Psoas muscle (tissue), 8 donors: ENCODE measurements around the gene UNC5C. TPM values are rescaled to one million over a fixed set of nuclear protein-coding genes. Genes with fewer than 3 reads are reported as not detected.

Source experiments
- ATAC-seq, 4 donors: fragments of 200-7000 bp; cut with Tn5 transposase; one replicate each; pipeline ENCODE4 v1.9.1; 2020; ENCODE audit warnings: moderate library complexity in 3 of 4, mild to moderate bottlenecking in 2 of 4
- DNase-seq, 2 donors: peaks; one replicate each; pipeline ENCODE4 v3.0.0-alpha.2; 2020
- H3K27ac ChIP-seq: fragments of 200-600 bp; one replicate; pipeline ENCODE4 v1.8.0; 2022
- H3K27me3 ChIP-seq, 3 donors: fragments of 200-600 bp in 1 of 3; one replicate each; pipeline versions ENCODE4 v1.6.1 to v1.8.0; 2013 to 2022; ENCODE audit warnings: low read length in 2 of 3, mild to moderate bottlenecking in 2 of 3, moderate library complexity in 1 of 3; ENCODE audit not compliant: insufficient read depth in 3 of 3
- H3K36me3 ChIP-seq, 2 donors: fragments of 200-600 bp in 1 of 2; one replicate each; pipeline versions ENCODE4 v1.6.1 to v1.8.0; 2013 to 2022; ENCODE audit warnings: low read depth in 1 of 2, mild to moderate bottlenecking in 1 of 2, moderate library complexity in 1 of 2; ENCODE audit not compliant: insufficient read depth in 1 of 2
- H3K4me1 ChIP-seq: fragments of 200-600 bp; one replicate; pipeline ENCODE4 v1.8.0; 2022
- H3K4me3 ChIP-seq: fragments of 200-600 bp; one replicate; pipeline ENCODE4 v1.8.0; 2022; ENCODE audit warnings: mild to moderate bottlenecking
- H3K9me3 ChIP-seq: fragments of 200-600 bp; one replicate; pipeline ENCODE4 v1.8.0; 2022
- CTCF ChIP-seq: fragments of 200-600 bp; IDR thresholded peaks from one replicate; pipeline ENCODE4 v1.8.0; 2022; ENCODE audit warnings: antibody characterized with exemption
- WGBS, 3 donors: extraction: QIAGEN DNeasy Blood & Tissue Kit; methylation state at CpG; one replicate each; pipeline versions ENCODE4 v1.1.6 to v1.1.7; 2013; 5-methylcytosine and 5-hydroxymethylcytosine counted together
- intact Hi-C, 2 donors: fragments of 100-400 bp; cut with DNase I; formaldehyde crosslinking; loops; one replicate each; pipeline versions ENCODE4 v1.11.0 to v1.14.2; 2022
- polyA plus RNA-seq, 3 donors: library from polyadenylated mRNA; stranded (reverse); fragments of 200-250 nt; gene quantifications; one replicate each; pipeline ENCODE4 v1.2.3, GENCODE V29; 2013
- total RNA-seq, 4 donors: library from RNA; stranded (reverse); fragmentation: NEBNext Ultra II Directional in 2 of 4; extraction: Animal tissue kit (Norgen Biotek cat#: 25700) in 2 of 4; gene quantifications; one replicate each; pipeline versions ENCODE4 v1.2.1 to v1.2.4, GENCODE V29; 2021 to 2023
- donor health status: healthy with polysubstance abuse.
- donor health status: DM: no; HTN: no; CAD: no; lungs with moderate emphysema.
- donor health status: Bipolar disorder and iron deficiency.
- donor health status: healthy.
- donor health status: DM: yes; HTN: yes; CAD: no.
- donor health status: DM: no; HTN: no; CAD: no.
- donor health status: DM: no; HTN: no; CAD: no.
- donor health status: DM: yes; HTN: yes; CAD: no.

Gene UNC5C
- total and polyA plus RNA-seq, 7 donors = 0.04 to 1.1 (median 0.19) TPM

- Histone ChIP-seq H3K36me3 (no peaks in the 10 kb centered on the region), H3K4me3 (no peak overlapping the region), H3K27me3 (no peaks in the 10 kb centered on the region), H3K9me3 (no peaks in the 10 kb centered on the region), H3K27ac (no peak overlapping the region), H3K4me1 (no peaks in the 10 kb centered on the region)
- ATAC-seq (no peak), DNase-seq (no peak)
- WGBS, 3 donors = 21 to 31% (median 22%) methylated on average over 7 of the region's 7 CpGs
- intact Hi-C loops = no loop called here
- TF ChIP-seq CTCF = no peak
These were observed 185.7 kb downstream of the UNC5C start for GRCh38 chr4:95362906-95363558.

- 91 to 93% (median 92%) methylated on average over 7 of the region's 7 CpGs for WGBS, 3 donors
- intact Hi-C loops = no loop called here
These were observed 186.7 kb downstream of the UNC5C start for GRCh38 chr4:95362066-95362465.

GRCh38 chr4:95361696-95361965 is 187.1 kb downstream of the UNC5C start:
- no peak for TF ChIP-seq CTCF
- intact Hi-C loops = no loop called here
- WGBS, 3 donors = 89 to 97% (median 92%) methylated on average over 3 of the region's 3 CpGs
- DNase-seq (no peak), ATAC-seq (no peak)
- no peaks in the 10 kb centered on the region for H3K36me3 ChIP-seq
- H3K4me3 ChIP-seq = no peak overlapping the region
- H3K27me3 ChIP-seq = no peaks in the 10 kb centered on the region
- H3K4me1 ChIP-seq = no peaks in the 10 kb centered on the region
- no peak overlapping the region for H3K27ac ChIP-seq
- no peaks in the 10 kb centered on the region for H3K9me3 ChIP-seq

More at GRCh38 chr4:95362066-95362465, 186.7 kb downstream of the UNC5C start:
- ATAC-seq (no peak), DNase-seq (no peak)
- Histone ChIP-seq H3K4me1 (no peaks in the 10 kb centered on the region), H3K36me3 (no peaks in the 10 kb centered on the region), H3K4me3 (no peak overlapping the region), H3K27ac (no peak overlapping the region), H3K27me3 (no peaks in the 10 kb centered on the region), H3K9me3 (no peaks in the 10 kb centered on the region)
- no peak for TF ChIP-seq CTCF

- H3K4me1 ChIP-seq = no peaks in the 10 kb centered on the region
- WGBS, 3 donors = 61 to 64% (median 64%) methylated on average over 7 of the region's 7 CpGs
- no peaks in the 10 kb centered on the region for H3K27me3 ChIP-seq
- TF ChIP-seq CTCF = no peak
- intact Hi-C loops = no loop called here
- no peak overlapping the region for H3K4me3 ChIP-seq
- H3K36me3 ChIP-seq = no peaks in the 10 kb centered on the region
- H3K27ac ChIP-seq = no peak overlapping the region
- DNase-seq (no peak), ATAC-seq (no peak)
- no peaks in the 10 kb centered on the region for H3K9me3 ChIP-seq
These were observed 187.7 kb downstream of the UNC5C start for GRCh38 chr4:95360906-95361695.
